Ishikawa (cell line): Measurements from ENCODE around the gene GTPBP2.

Experiments used
- CEBPB ChIP-seq: IDR thresholded peaks from 2 replicates; pipeline ENCODE4 v1.6.1; 2012
- CREB1 ChIP-seq: IDR thresholded peaks from 2 replicates; pipeline ENCODE4 v1.6.1; 2012; ENCODE audit warnings: low read depth
- EGR1 ChIP-seq: IDR thresholded peaks from 2 replicates; pipeline ENCODE4 v1.6.1; 2012
- EP300 ChIP-seq: IDR thresholded peaks from 2 replicates; pipeline ENCODE4 v1.6.1; 2012; ENCODE audit warnings: borderline replicate concordance
- FOXM1 ChIP-seq: IDR thresholded peaks from 2 replicates; pipeline ENCODE4 v1.6.1; 2012; ENCODE audit warnings: low read depth, borderline replicate concordance
- MAX ChIP-seq: IDR thresholded peaks from 2 replicates; pipeline ENCODE4 v1.6.1; 2012
- RAD21 ChIP-seq: IDR thresholded peaks from 2 replicates; pipeline ENCODE4 v1.6.1; 2012; ENCODE audit warnings: low read depth
- REST ChIP-seq: IDR thresholded peaks from 2 replicates; pipeline ENCODE4 v1.6.1; 2012; ENCODE audit warnings: low read depth, mild to moderate bottlenecking
- TAF1 ChIP-seq: IDR thresholded peaks from 2 replicates; pipeline ENCODE4 v1.6.1; 2012; ENCODE audit warnings: low read depth, mild to moderate bottlenecking
- TCF12 ChIP-seq: IDR thresholded peaks from 2 replicates; pipeline ENCODE4 v1.6.1; 2012; ENCODE audit warnings: low read depth
- USF1 ChIP-seq: IDR thresholded peaks from 2 replicates; pipeline ENCODE4 v1.6.1; 2012
- YY1 ChIP-seq: IDR thresholded peaks from 2 replicates; pipeline ENCODE4 v1.6.1; 2012; ENCODE audit warnings: low read depth
- ZBTB7A ChIP-seq: IDR thresholded peaks from 2 replicates; pipeline ENCODE4 v1.6.1; 2012; ENCODE audit warnings: low read depth

- TF ChIP-seq RAD21 (no peak), EP300 (no peak), YY1 (no peak), REST (no peak), USF1 (no peak), CEBPB (no peak), ZBTB7A (no peak), MAX (no peak), TAF1 (no peak), TCF12 (no peak), EGR1 (no peak), CREB1 (no peak), FOXM1 (no peak)
These were observed 6.5 kb downstream of the GTPBP2 start for GRCh38 chr6:43622541-43622940.
